HepG2 (cell line): ENCODE data around the gene AMDHD1. TPM values are rescaled to one million over a fixed set of nuclear protein-coding genes. Genes with fewer than 3 reads are reported as not detected.
A peak's percentile ranks its signal among the peaks of the same experiment; 100 is the strongest.

Experiments used
- ASH2L ChIP-seq: fragments of 300-600, 200-600 bp; sonication (generic); IDR thresholded peaks from 2 replicates; pipeline ENCODE4 v1.7.0; 2017; ENCODE audit warnings: low read depth, mild to moderate bottlenecking, moderate library complexity, mixed read lengths, low read length; ENCODE audit not compliant: insufficient read length
- ESRRA ChIP-seq: sonication (generic); formaldehyde crosslinking; IDR thresholded peaks from 2 replicates; pipeline ENCODE4 v1.5.1; 2020; ENCODE audit warnings: mild to moderate bottlenecking, low read depth, missing genetic modification reagents
- HES4 ChIP-seq: sonication (generic); formaldehyde crosslinking; IDR thresholded peaks from 2 replicates; pipeline ENCODE4 v1.9.0; 2021; ENCODE audit warnings: mild to moderate bottlenecking, missing genetic modification reagents, borderline replicate concordance
- IKZF4 ChIP-seq: sonication (generic); formaldehyde crosslinking; IDR thresholded peaks from 2 replicates; pipeline ENCODE4 v1.5.1; 2020; ENCODE audit warnings: borderline replicate concordance, mild to moderate bottlenecking, low read depth, missing genetic modification reagents; ENCODE audit errors: not compliant biosample characterization
- ISX ChIP-seq: sonication (generic); formaldehyde crosslinking; conservative IDR thresholded peaks from 2 replicates; pipeline ENCODE4 v1.5.0; 2020; ENCODE audit warnings: missing genetic modification reagents
- NCOA5 ChIP-seq: sonication (generic); formaldehyde crosslinking; IDR thresholded peaks from 2 replicates; pipeline ENCODE4 v1.4.0; 2020; ENCODE audit warnings: missing genetic modification reagents
- SALL2 ChIP-seq: sonication (generic); formaldehyde crosslinking; IDR thresholded peaks from 2 replicates; pipeline ENCODE4 v1.8.1; 2023; ENCODE audit warnings: mild to moderate bottlenecking, missing genetic modification reagents, inconsistent platforms
- SP140L ChIP-seq: sonication (generic); formaldehyde crosslinking; IDR thresholded peaks from 2 replicates; pipeline ENCODE4 v1.4.0; 2020; ENCODE audit warnings: missing genetic modification reagents, borderline replicate concordance
- TEAD3 ChIP-seq: optimal IDR thresholded peaks from 2 replicates; pipeline ENCODE3; 2016; ENCODE audit warnings: borderline replicate concordance
- ZNF136 ChIP-seq: sonication (generic); formaldehyde crosslinking; IDR thresholded peaks from 2 replicates; pipeline ENCODE4 v1.8.1; 2022; ENCODE audit warnings: low read depth, mild to moderate bottlenecking, moderate library complexity, missing genetic modification reagents
- ZNF432 ChIP-seq: sonication (generic); formaldehyde crosslinking; IDR thresholded peaks from 2 replicates; pipeline ENCODE4 v1.5.0; 2020; ENCODE audit warnings: missing genetic modification reagents, mild to moderate bottlenecking, borderline replicate concordance
- ZNF552 ChIP-seq: sonication (generic); formaldehyde crosslinking; IDR thresholded peaks from 2 replicates; pipeline ENCODE4 v1.9.0; 2022; ENCODE audit warnings: missing genetic modification reagents, mild to moderate bottlenecking, borderline replicate concordance
- ZNF652 ChIP-seq: IDR thresholded peaks from 2 replicates; pipeline ENCODE4 v1.6.1; 2016; ENCODE audit warnings: low read depth, borderline replicate concordance
- ZNF709 ChIP-seq: sonication (generic); formaldehyde crosslinking; IDR thresholded peaks from 2 replicates; pipeline ENCODE4 v1.5.0; 2020; ENCODE audit warnings: mild to moderate bottlenecking, missing genetic modification reagents
- polyA plus RNA-seq, 8 experiments: library from polyadenylated mRNA; depleted of rRNA in 3 of 8; stranded (reverse) in 7 of 8; unstranded in 1 of 8; fragments of >200 nt; fragmentation: Illumina TruSeq in 4 of 8; extraction: Trizol in 4 of 8; gene quantifications; 2 replicates each; pipeline versions ENCODE4 v1.2.1 to v1.2.3, GENCODE V29; 2011 to 2016; ENCODE audit warnings: low read depth in 4 of 8, missing spikeins in 1 of 8, mixed read lengths in 1 of 8; ENCODE audit not compliant: insufficient read depth in 1 of 8
- total RNA-seq, 5 experiments: library from RNA; depleted of rRNA; stranded (reverse); fragments of >200 nt; fragmentation: Illumina TruSeq; extraction: Trizol; gene quantifications; 2 replicates each; pipeline ENCODE4 v1.2.3, GENCODE V29; 2016; ENCODE audit warnings: low read depth in 1 of 5
- TF ChIP-seq, protein P1 (sequence below): sonication (generic); formaldehyde crosslinking; IDR thresholded peaks from 2 replicates; pipeline ENCODE4 v1.4.0; 2020; ENCODE audit warnings: missing genetic modification reagents; ENCODE audit errors: not compliant biosample characterization
- TF ChIP-seq, protein P2 (sequence below): sonication (generic); formaldehyde crosslinking; IDR thresholded peaks from 2 replicates; pipeline ENCODE4 v1.4.0; 2020; ENCODE audit warnings: missing genetic modification reagents
- TF ChIP-seq, protein P3 (sequence below): sonication (generic); formaldehyde crosslinking; IDR thresholded peaks from 2 replicates; pipeline ENCODE4 v1.8.0; 2022; ENCODE audit warnings: missing genetic modification reagents, mild to moderate bottlenecking, borderline replicate concordance

Gene AMDHD1
- total and polyA plus RNA-seq, 2 of the 13 experiments (the other 11 are each of a cell fraction or from before 2014, with no cell fraction given) = 6.5 to 29.6 TPM

DNA sequence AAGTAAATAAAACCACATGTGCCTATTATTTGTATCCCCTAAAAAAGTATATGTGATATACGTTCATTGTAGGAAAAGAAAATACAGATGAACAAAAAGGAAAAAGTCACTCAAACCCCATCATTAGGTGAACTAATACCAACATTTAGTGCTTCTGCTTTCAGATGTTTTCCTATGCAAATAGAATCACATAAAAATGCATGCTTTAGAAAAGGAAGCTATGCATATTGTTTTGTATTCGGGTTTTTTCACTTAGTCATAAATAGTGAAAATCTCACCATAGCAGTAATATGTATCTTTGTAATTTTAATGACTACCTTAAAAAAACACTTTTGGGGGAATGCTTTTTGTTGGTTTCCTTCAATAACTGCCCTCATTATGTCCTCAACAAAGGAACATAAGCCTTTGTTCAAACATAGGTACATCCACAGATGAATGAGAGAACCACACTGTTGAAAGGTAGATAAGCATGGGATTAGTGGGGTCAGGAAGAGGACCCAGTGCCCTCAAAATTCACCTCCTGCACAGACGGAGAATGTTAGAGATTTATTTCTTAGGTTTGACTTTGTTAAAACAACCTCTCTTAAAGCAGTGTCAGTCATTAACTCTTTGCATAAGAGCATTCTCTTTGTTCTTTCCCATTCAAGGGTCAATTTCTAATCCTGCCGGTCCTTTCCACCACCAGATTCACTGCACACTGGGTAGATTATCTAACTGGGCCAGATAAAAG lies 6.5 kb downstream of the AMDHD1 start (continued):
- no peak for TF ChIP-seq ZNF136 (CRISPR knock-in tag)
- no peak for TF ChIP-seq SALL2 (CRISPR knock-in tag)
- TF ChIP-seq TEAD3 (CRISPR knock-in tag) = peak; percentile 79
- no peak for TF ChIP-seq HES4 (CRISPR knock-in tag)
- TF ChIP-seq, protein P1, sequence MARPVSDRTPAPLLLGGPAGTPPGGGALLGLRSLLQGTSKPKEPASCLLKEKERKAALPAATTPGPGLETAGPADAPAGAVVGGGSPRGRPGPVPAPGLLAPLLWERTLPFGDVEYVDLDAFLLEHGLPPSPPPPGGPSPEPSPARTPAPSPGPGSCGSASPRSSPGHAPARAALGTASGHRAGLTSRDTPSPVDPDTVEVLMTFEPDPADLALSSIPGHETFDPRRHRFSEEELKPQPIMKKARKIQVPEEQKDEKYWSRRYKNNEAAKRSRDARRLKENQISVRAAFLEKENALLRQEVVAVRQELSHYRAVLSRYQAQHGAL (CRISPR knock-in tag) = no peak
- TF ChIP-seq ASH2L = no peak
- TF ChIP-seq, protein P2, sequence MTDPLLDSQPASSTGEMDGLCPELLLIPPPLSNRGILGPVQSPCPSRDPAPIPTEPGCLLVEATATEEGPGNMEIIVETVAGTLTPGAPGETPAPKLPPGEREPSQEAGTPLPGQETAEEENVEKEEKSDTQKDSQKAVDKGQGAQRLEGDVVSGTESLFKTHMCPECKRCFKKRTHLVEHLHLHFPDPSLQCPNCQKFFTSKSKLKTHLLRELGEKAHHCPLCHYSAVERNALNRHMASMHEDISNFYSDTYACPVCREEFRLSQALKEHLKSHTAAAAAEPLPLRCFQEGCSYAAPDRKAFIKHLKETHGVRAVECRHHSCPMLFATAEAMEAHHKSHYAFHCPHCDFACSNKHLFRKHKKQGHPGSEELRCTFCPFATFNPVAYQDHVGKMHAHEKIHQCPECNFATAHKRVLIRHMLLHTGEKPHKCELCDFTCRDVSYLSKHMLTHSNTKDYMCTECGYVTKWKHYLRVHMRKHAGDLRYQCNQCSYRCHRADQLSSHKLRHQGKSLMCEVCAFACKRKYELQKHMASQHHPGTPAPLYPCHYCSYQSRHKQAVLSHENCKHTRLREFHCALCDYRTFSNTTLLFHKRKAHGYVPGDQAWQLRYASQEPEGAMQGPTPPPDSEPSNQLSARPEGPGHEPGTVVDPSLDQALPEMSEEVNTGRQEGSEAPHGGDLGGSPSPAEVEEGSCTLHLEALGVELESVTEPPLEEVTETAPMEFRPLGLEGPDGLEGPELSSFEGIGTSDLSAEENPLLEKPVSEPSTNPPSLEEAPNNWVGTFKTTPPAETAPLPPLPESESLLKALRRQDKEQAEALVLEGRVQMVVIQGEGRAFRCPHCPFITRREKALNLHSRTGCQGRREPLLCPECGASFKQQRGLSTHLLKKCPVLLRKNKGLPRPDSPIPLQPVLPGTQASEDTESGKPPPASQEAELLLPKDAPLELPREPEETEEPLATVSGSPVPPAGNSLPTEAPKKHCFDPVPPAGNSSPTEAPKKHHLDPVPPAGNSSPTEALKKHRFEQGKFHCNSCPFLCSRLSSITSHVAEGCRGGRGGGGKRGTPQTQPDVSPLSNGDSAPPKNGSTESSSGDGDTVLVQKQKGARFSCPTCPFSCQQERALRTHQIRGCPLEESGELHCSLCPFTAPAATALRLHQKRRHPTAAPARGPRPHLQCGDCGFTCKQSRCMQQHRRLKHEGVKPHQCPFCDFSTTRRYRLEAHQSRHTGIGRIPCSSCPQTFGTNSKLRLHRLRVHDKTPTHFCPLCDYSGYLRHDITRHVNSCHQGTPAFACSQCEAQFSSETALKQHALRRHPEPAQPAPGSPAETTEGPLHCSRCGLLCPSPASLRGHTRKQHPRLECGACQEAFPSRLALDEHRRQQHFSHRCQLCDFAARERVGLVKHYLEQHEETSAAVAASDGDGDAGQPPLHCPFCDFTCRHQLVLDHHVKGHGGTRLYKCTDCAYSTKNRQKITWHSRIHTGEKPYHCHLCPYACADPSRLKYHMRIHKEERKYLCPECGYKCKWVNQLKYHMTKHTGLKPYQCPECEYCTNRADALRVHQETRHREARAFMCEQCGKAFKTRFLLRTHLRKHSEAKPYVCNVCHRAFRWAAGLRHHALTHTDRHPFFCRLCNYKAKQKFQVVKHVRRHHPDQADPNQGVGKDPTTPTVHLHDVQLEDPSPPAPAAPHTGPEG = no peak
- TF ChIP-seq, protein P3, sequence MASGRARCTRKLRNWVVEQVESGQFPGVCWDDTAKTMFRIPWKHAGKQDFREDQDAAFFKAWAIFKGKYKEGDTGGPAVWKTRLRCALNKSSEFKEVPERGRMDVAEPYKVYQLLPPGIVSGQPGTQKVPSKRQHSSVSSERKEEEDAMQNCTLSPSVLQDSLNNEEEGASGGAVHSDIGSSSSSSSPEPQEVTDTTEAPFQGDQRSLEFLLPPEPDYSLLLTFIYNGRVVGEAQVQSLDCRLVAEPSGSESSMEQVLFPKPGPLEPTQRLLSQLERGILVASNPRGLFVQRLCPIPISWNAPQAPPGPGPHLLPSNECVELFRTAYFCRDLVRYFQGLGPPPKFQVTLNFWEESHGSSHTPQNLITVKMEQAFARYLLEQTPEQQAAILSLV (CRISPR knock-in tag) = no peak
- no peak for TF ChIP-seq ISX (CRISPR knock-in tag)
- no peak for TF ChIP-seq ZNF709 (CRISPR knock-in tag)
- no peak for TF ChIP-seq ZNF552
- no peak for TF ChIP-seq ZNF432 (CRISPR knock-in tag)
- no peak for TF ChIP-seq SP140L (CRISPR knock-in tag)
- no peak for TF ChIP-seq IKZF4 (CRISPR knock-in tag)
- no peak for TF ChIP-seq NCOA5 (CRISPR knock-in tag)
- TF ChIP-seq ZNF652 = peak; percentile 88; the same call in 1 of the 2 replicates
- TF ChIP-seq ESRRA = no peak; the same call in 1 of the 2 replicates
